Measurements from ENCODE around the gene SLC9A3. TPM values are rescaled to one million over a fixed set of nuclear protein-coding genes. Genes with fewer than 3 reads are reported as not detected.

Gene SLC9A3
- total RNA-seq, 1 experiment from 2014 or later, result 0.85 TPM

GRCh38 chr5:499233-500209 lies 24.7 kb downstream of the SLC9A3 start:
- no peak overlapping the region for H2BK12ac ChIP-seq (ENCODE audit: insufficient read length, low read depth, low read length)

More at GRCh38 chr5:499233-500209, 24.7 kb downstream of the SLC9A3 start:
- Histone ChIP-seq H4K5ac (ENCODE audit: insufficient read length, low read depth, low read length) (no peak overlapping the region), H2BK15ac (ENCODE audit: low read depth, low read length) (no peak overlapping the region), H3K18ac (ENCODE audit: insufficient read length, low read depth, low read length) (no peak overlapping the region), H4K91ac (ENCODE audit: insufficient read length, low read depth, low read length) (no peak overlapping the region), H3K79me2 (ENCODE audit: insufficient read depth, low read length) (no peaks in the 10 kb centered on the region), H3T11ph (ENCODE audit: low read length) (no peak overlapping the region), H2BK20ac (ENCODE audit: low read depth, low read length, poor library complexity, severe bottlenecking) (no peak overlapping the region), H2AK5ac (ENCODE audit: insufficient read length, low read length) (no peak overlapping the region), H2BK5ac (ENCODE audit: insufficient read length, low read length) (no peak overlapping the region), H3K27me3 (ENCODE audit: insufficient read depth, low read length) (peaks cover 21% of the 10 kb centered on the region; the same call in 1 of the 2 replicates), H4K20me1 (ENCODE audit: control insufficient read depth, insufficient read depth, insufficient read length) (no peaks in the 10 kb centered on the region), H3K4me1 (ENCODE audit: insufficient read depth, low read length) (no peaks in the 10 kb centered on the region; the same call in 1 of the 2 replicates), H3K56ac (ENCODE audit: insufficient read length, low read depth, low read length) (no peak overlapping the region), H3K9ac (ENCODE audit: extremely low read depth, insufficient read length, low read length) (no peak overlapping the region), H3K14ac (ENCODE audit: insufficient read depth, low read length) (no peak overlapping the region; the same call in 1 of the 2 replicates), H3K23me2 (ENCODE audit: insufficient read length, low read depth, low read length, poor library complexity, severe bottlenecking) (no peaks in the 10 kb centered on the region), H3K23ac (ENCODE audit: insufficient read length, low read depth, low read length) (no peak overlapping the region), H3K27ac (ENCODE audit: insufficient read length, low read depth, low read length) (no peak overlapping the region), H3K4ac (ENCODE audit: low read depth, low read length) (no peak overlapping the region), H3K9me3 (ENCODE audit: control insufficient read depth, low read depth, low read length) (no peaks in the 10 kb centered on the region), H2BK120ac (ENCODE audit: low read depth, low read length, poor library complexity, severe bottlenecking) (no peak overlapping the region), H4K8ac (replicated peaks; ENCODE audit: insufficient read length, low read depth, low read length) (no peak overlapping the region), H3K4me2 (ENCODE audit: insufficient read depth, insufficient read length, low read length) (no peak overlapping the region), H3K79me1 (ENCODE audit: insufficient read depth, low read depth, low read length, poor library complexity, severe bottlenecking) (no peaks in the 10 kb centered on the region), H2AFZ (ENCODE audit: low read length) (no peak overlapping the region)
- TF ChIP-seq CTCF (conservative IDR thresholded peaks at IDR 0.05), result no peak
- no peak for DNase-seq
- Mint-ChIP-seq H3K4me3 (no peak overlapping the region), H3K27me3 (ENCODE audit: low read depth) (peaks cover 65% of the 10 kb centered on the region), H3K4me1 (peaks cover 5 to 8% of the 10 kb centered on the region in 2 experiments; a peak in 3 of 4 replicates), H3K27ac (no peak overlapping the region), H3K36me3 (ENCODE audit: insufficient read depth in 1 of 3, low read depth in 3 of 3) (no peaks in the 10 kb centered on the region; a peak in 1 of 7 replicates), H3K9me3 (no peaks in the 10 kb centered on the region; a peak in 2 of 5 replicates)
- WGBS (ENCODE audit: extremely low coverage, insufficient read length, low lambda C conversion rate), result no CpG with 5 or more reads among the region's 32 CpGs

Data from H9 (cell line).